Epithelial cell of proximal tubule (primary cell): ENCODE data around the gene HS6ST3. TPM values are rescaled to one million over a fixed set of nuclear protein-coding genes. Genes with fewer than 3 reads are reported as not detected.

Source experiments
- DNase-seq: peaks from one replicate; pipeline ENCODE4 v3.0.0-alpha.2; 2011; ENCODE audit warnings: low read depth
- H3K4me3 ChIP-seq: 2 replicates; pipeline ENCODE4 v1.5.1; 2011; ENCODE audit warnings: low read depth, mild to moderate bottlenecking, low read length
- CTCF ChIP-seq: conservative IDR thresholded peaks from 2 replicates; pipeline ENCODE4 v1.5.1; 2012; ENCODE audit warnings: low read depth, mild to moderate bottlenecking, low read length
- total RNA-seq: library from RNA; depleted of rRNA; stranded (reverse); fragments of >200 nt; gene quantifications from 2 replicates; pipeline ENCODE4 v1.2.3, GENCODE V29; 2015

HS6ST3 gene
- total RNA-seq, 1 donor from 2014 or later = 0.29 TPM

- no peak overlapping the region for H3K4me3 ChIP-seq
- no peak for TF ChIP-seq CTCF
- DNase-seq = no peak
These were observed 183.3 kb downstream of the HS6ST3 start for GRCh38 chr13:96273196-96273595.

GRCh38 chr13:96274046-96274445 is 184.1 kb downstream of the HS6ST3 start:
- no peak overlapping the region for H3K4me3 ChIP-seq
- no peak for DNase-seq
- no peak for TF ChIP-seq CTCF

- no peak overlapping the region for H3K4me3 ChIP-seq
- no peak for TF ChIP-seq CTCF
- DNase-seq = no peak
These were observed 190.0 kb downstream of the HS6ST3 start for GRCh38 chr13:96279904-96280303.

- no peak overlapping the region for H3K4me3 ChIP-seq
- TF ChIP-seq CTCF = no peak
- no peak for DNase-seq
These were observed 195.1 kb downstream of the HS6ST3 start for GRCh38 chr13:96284971-96285370.

GRCh38 chr13:96285729-96286128 is 195.8 kb downstream of the HS6ST3 start:
- TF ChIP-seq CTCF = no peak
- H3K4me3 ChIP-seq = no peak overlapping the region
- DNase-seq = no peak

DNA sequence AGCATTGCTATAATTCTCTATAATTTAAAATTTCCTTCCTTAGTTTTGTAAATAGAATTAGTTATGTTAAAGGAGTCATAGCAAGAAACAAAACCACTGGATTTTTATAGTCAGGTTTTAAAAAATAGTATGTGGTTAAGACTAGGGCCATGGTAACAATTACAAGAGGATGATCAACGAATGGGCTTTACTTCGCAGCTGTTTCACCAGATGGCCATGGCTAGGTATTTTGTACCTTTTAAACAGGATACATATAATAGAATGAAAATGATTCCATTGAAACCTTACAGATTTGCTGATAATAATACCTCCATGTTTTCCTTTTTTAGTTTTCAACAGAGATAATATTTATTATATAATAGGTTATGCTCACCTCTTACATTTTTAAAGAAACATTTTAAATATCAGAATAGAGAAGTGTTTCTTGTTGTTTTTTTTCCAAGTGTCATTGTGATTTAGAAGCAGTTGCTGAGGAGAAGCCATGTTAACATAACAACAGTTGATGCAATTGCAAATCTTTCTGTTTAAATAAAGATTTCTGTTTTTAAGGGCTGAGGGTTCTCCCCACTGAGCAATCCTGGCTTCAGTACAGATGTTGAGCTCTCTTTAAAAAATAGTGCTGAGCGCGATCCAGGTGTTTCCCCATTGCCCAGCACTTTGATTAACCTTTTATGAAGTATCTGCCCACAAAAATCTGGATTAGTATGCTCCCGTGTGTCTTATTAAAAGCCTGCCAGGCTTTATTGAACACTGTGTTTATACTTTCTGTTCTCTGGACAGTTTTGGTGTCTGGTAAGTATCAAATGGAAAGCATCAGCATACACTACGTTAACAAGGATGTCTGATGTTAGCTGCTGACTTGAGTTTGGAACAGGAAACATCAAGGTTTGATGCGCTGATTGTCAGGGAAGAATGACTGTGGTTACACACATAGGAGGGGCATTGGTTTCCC is 205.3 kb downstream of the HS6ST3 start:
- H3K4me3 ChIP-seq = no peak overlapping the region
- no peak for TF ChIP-seq CTCF
- no peak for DNase-seq

- no peak overlapping the region for H3K4me3 ChIP-seq
- no peak for TF ChIP-seq CTCF
- DNase-seq = no peak
These were observed 207.5 kb downstream of the HS6ST3 start for GRCh38 chr13:96297360-96297759.
